ENCODE data around the gene CHRNA5.
"Not testable (repeated sequence)": the region's sequence is repeated elsewhere in the genome, so short reads cannot be mapped to it uniquely, and the experiment has no call there.

CHRNA5 gene

DNA sequence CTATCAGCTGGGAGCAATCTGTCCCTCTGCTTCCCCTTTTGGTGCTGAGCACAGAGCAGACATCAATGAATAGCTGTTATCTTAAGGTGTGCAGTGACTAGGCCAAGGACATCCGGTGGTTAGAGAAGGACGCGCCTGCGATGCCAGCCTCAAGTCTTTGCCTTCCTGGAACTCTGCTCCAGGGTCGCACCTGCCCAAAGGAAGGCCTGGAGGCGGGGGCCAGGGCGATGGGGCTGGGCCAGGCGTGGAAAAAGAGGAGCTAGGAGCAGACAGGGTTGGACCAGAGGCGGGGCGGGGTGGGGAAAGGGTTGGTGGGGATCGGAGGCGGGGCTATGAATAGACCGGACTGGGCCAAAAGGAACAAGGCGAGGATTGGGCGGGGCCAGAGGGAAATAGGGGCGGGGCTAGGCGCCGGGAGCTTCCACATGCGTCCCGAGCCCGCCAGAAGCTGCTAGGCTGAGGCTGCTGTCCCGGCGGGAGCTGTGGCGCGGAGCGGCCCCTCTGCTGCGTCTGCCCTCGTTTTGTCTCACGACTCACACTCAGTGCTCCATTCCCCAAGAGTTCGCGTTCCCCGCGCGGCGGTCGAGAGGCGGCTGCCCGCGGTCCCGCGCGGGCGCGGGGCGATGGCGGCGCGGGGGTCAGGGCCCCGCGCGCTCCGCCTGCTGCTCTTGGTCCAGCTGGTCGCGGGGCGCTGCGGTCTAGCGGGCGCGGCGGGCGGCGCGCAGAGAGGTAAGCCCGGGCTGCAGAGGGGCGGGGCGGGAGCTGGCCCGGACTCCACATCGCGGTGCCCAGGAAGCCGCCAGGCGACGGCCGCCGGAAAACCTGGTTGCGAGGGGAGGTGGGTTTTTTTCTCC is at the start of gene CHRNA5:
Gene CHRNA5 (plus strand): TSS at position 424 of the 854 bp plus-strand sequence. CDS start 200 bp downstream, at position 624.
- DNase-seq: peak; percentile 80

DNA sequence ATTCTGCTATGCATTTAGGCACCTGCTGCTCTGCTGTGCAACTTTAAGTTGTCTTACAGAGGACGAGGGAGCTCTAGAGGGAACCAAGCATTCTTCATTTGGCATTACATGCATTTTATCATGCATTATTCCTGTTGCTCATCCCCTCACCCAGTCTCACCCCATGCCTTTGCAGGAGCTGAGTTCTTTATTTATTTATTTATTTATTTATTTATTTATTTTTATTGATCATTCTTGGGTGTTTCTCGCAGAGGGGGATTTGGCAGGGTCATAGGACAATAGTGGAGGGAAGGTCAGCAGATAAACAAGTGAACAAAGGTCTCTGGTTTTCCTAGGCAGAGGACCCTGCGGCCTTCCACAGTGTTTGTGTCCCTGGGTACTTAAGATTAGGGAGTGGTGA is 45.3 kb upstream of the CHRNA5 start:
- DNase-seq: not testable (repeated sequence)

DNA sequence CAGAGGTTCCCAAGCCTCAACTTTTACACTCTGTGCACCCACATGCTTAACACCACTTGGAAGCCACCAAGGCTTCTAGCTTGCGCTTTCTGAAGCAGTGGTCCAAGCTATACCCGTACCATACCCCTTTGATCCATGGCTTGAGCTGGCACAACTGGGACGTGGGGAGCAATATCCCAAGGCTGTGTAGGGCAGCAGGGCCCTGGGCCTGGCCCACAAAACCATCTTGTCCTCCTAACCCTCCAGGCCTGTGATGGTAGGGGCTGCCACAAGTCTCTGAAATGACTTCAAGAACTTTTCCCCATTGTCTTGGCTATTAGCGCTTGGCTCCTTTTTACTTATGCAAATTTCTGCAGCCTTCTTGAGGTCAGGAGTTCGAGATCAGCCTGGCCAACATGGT is 41.1 kb upstream of the CHRNA5 start:
- DNase-seq: no peak

DNA sequence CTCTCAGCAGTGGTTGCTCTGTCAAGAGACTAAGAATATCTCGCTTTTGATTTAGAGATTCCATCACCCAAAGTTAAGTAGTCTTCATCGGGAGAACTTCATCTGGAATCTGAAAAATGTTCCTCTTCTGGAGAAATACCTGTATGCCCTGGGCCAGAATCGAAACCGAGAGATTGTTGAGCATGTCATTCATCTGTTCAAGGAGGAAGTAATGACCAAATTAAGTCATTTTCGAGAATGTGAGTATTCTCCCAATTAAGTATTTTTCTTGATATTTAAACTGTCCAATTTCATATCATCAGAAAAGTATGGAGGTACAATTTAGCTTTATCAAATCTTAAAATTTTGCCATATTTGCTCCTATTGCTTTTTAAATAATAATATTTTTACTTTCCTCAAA is 38.0 kb upstream of the CHRNA5 start:
- no peak for DNase-seq

DNA sequence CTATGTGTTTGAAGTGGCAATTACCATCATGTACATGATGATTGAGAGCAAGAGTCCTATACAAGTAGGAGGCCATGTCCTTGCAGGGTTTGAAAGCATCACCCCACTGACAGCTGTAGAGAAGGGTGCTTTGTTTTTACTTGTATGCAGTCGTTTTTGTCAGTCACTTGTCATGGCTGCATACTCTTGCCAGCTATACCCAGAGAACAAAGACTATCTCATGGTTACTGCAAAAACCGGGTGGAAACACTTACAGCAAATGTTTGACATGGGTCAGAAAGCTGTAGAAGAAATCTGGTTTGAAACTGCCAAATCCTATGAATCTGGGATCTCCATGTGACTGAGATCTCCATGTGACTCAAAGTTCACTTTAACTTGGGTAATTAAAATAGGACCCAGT is 32.0 kb upstream of the CHRNA5 start:
- no peak for DNase-seq

DNA sequence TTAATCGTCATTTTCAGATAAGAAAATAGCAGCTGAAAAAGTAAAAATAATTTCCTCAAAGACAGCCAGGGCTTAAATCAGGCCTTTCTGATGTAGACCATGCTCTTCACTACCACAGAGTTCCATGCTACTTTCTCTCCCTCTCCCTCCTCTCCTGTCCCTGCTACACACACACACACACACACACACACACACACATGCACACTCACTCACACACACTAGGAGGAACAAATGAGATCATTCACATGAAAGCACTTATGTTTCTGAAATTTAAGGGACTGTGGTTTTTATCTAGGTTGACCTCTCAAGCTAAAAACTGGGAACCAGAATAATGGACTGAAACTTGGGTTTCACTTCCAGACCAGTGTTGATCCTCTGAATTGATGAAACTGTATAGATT is 29.2 kb upstream of the CHRNA5 start:
- no peak for DNase-seq

DNA sequence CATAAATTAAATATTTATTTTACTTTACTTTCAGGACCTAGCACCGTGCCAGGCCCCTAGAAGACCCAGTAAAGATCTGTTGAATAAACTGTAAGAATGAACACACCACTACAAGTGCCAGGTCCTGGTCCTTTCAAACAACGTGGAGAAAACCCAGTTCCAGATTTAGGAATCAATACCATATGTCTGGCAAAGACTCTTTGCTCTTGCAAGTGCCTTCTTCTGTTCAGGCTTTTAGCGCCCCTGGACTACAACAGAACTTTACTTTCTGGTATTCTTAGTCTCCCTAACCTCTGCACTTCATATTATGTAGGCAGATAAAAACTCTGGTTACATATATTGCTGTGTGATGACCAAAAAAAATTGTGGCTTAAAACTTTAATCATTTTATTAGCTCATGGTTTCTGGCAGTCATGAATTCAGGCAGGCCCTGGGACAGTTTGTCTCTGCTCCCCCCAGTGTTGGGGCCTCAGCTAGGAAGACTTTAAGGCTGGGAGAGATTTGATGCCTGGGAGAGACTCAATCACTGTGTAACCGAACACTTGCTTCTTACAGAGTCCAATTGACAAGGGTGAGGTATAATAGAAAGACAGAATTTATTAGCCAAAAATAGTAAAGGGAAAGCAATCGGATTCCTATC is 27.9 kb upstream of the CHRNA5 start:
- no peak for DNase-seq

DNA sequence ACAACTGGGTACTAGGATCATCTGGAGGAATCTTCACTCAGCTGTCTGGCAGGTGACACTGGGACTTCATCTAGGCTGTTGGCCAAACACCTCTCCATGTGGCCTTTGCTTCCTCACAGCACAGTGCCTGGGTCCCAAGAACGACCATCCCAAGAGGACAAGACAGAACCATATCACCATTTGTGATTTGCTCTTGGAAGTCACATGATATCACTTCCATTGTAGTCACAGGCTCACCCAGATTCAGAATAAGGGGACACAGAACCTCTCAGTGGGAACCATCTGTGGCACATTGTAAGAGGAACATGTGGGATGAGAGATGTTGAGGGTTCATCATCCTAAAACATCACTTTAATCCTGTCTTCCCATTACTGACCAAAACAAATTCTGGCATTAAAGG is 27.0 kb upstream of the CHRNA5 start:
- no peak for DNase-seq

DNA sequence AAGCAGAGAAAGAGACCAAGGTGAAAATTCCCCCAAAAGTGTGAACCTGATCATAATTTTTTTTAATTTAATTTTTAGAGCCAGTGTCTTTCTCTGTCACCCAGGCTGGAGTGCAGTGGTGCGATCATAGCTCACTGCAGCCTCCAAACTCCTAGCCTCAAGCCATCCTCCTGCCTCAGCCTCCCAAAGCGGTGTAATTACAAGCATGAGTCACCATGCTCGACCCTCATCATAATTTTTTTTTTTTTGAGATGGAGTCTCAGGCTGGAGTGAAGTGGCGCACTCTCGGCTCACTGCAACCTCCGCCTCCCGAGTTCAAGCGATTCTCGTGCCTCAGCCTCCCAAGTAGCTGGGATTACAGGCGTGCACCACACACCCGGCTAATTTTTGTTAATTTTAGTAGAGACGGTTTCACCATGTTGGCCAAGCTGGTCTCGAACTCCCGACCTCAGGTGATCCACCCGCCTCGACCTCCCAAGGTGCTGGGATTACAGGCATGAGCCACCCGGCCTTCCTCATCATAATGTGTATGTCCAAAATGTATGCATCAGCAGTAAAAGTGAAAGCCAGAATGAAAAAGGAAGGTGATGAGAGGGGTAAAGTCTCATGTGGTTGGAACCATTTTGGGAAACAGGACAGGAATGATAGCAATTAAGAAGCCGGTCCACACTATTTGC is 25.7 kb upstream of the CHRNA5 start:
- DNase-seq: not testable (repeated sequence)

DNA sequence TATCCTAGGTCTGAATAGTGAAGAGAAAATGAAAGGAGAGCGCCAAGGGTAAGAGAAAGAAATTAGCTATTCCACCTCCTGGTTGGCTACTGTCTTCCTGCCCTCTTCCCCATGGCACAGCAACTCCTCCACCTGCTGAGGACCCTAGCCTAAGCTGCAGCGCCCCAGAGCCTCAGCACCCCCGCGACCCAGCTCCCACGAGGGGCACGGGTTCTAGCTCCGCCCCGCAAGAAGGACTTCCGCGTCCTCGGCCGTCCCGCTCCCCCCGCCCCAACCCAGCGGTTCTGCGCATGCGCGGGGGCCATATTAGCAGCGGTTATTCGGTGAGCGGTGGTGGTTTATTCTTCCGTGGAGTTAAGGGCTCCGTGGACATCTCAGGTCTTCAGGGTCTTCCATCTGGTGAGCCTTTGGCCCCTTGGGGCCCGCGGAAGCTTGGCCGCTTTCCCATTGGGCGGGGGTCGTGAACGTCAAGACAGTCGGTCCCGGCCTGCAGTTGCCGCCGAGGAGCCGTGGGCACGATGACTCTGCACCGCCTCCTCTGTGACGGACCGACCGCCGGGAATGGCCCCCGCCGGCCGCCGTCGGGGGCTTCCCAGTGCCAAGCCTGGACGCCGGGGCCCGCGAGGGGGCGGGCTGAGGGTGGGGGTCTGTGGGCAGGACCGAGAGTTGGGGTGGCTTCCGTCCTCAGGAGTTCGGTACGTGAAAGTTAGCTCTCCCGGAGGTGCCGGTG is 25.0 kb upstream of the CHRNA5 start, which contains the start of gene PSMA4:
Gene PSMA4 (plus strand): TSS at position 304 of the 730 bp plus-strand sequence. CDS start 1,484 bp downstream, outside the sequence.
- DNase-seq: peak; percentile 65

DNA sequence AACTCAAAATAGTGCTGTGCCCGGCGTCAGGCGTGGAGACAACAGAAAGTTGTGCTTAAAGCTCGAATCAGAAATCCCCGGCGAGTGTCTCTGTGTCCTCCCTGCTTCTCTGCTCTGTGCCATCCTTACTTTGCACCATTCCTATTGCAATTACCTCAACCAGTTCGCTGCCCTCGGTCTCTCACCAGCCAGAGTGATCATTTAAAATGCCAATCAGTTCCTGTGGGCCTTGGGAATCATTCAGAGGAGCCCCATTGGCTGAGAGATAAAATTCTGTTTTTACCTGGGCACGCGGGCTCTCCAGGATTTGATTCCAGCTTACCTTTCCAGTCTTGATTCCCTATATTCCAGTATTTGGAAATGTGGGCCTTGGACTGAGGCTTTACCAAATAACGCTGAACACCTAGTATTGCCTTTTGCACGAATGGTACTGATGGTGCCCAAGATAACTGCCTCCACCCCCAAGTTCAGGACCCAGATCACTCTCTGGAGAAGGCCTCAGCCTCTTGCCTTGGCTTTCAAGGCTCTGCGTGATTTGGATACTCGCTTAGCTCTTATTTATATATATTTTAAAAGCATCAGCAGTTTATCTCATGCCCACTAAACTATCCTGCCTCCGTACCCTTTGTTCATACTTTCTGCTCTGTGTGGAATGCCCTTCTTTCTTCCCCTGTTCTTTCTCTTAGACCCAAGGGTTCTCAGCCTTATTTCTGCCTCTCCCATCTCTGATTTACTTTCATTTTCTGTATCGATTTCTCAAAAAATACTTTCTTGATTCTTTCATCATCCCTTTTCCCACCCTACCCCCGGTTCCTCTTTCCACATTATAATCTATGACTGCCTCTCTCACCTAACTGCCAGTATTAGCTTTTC is 24.2 kb upstream of the CHRNA5 start:
- no peak for DNase-seq

DNA sequence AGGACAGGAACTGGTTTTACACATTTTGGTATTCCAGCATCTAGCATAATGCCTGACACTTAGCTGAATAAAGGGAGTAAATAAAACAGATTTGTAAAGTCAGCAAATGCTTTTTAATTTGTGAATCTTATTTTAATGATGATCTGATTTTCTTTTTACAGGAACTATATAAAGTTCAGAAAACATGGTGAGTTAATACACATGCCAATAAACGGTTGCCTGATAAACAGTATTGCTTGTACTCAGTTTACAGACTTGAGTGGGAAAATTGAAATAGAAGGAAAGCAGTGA is 23.6 kb upstream of the CHRNA5 start:
- DNase-seq: no peak

DNA sequence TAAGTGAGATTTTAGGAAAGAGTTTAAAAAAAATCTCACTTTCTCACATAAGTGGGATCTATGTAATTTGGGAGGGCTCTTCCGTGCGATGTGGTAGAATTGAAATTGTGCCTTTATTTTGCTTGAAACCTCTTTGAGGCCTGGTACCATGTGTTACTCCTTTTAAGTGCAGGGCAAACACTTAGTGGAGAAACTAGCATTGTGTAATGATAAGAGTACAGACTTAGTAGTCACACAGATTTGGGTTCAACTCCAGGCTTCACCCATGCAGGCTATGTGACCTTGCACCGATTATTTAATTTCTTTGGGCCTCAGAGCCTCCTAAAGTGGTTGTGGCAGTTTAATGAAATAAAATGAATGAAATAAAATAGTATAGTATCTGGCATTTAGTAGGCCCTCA is 22.7 kb upstream of the CHRNA5 start:
- DNase-seq: no peak

DNA sequence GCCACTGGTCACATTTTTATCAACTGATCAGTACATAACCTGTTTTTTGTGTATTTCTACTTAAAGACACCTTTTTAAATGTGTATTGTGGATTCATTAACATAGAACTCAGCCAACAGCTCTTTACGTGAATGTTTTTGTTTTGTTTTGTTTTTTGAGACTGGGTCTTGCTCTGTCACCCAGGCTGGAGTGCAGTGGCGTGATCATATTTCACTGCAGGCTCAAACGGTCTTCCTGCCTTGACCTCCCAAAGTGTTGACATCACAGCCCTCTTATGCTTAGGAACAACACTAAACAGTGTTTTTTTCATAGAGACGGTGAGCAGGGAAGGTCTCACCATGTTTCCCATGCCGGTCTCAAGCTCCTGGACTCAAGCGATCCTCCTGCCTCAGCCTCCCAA is 15.1 kb upstream of the CHRNA5 start:
- DNase-seq: no peak

DNA sequence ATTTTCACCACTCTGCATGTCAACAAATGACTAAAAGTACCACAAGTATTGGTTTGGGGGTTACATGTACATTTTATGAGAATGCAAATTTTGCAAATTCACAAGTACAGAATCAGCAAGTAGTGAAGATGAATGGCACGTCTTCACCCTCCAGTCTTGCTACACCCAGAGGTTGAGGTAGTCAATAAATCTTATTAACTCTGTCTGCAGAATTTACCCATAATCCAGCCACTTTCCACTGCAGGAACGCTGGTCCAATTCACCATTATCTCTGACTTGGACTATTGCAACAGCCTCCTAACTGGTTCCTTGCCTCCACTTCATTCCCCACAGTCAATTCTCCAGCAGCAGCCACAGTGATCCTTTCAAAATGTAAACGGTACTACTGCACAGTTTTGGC is 14.5 kb upstream of the CHRNA5 start:
- DNase-seq: no peak

DNA sequence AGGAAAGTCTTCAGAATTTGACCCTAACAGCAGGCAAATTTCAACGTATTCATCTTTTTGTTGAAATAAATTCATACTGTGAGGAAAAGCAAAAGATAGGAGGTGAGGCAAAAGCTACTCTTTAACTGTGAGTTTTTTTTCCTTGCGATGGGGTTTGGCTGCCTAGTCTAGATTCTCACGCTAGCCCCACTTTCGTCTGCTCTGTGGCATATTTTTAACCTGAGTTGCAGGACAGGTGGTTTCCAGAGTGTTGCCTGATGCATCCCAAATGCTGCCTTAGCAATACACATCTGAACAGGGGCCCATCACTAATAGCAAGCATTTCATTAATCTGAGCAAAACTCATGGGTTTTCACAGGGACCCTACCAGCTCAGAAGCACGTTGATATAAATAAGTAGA is 13.4 kb upstream of the CHRNA5 start:
- no peak for DNase-seq

DNA sequence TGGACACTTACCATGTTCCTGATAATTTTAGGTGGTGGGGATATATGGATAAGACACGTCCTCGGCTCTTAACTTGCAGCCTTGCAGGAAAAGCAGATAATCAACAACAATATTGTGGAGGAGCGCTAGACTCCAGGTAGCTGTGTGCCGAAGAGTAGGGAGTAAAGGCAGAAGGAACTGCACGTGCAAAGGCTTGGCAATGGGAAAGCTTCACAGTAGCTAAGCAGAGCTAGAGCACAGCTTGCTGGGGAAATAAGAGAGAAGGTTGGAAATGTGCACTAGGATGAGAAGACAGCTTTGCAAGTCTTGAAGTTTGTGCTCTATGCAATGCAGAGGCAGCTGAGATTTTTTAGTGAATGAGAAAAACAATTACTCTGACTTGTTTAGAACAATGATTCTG is 12.7 kb upstream of the CHRNA5 start:
- no peak for DNase-seq

DNA sequence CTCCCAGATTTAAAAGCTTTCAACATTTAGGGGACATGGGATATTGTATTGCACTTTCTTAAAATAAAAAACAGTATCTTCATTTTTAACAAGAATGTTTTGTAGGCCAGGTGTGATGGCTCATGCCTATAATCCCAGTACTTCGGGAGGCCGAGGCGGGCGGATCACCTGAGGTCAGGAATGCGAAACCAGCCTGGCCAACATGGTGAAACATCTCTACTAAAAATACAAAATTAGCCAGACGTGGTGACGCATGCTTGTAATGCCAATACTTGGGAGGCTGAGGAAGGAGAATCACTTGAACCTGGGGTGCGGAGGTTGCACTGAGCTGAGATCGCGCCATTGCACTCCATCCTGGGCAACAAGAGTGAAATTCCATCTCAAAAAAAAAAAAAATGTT is 5.1 kb upstream of the CHRNA5 start:
- not testable (repeated sequence) for DNase-seq

DNA sequence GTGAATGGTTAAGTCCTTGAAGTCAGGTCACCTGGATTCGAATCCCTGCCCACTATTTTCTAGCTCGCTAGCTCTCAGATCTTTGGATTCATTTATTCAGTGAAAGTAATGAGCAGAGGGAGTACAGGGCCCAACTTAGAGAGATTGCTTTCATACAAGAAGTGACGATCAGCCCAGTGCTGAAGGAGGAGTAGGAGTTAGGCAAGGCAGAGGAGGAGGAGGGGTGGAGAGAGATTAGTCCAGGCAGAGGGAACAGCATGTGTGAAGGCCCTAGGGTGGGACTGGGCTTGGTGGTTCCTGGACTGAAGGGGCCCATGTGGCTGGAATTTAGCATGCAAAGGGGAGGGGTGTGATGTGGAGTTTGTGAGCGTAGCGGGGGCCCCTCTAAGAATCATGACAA is 3.8 kb upstream of the CHRNA5 start:
- no peak for DNase-seq

DNA sequence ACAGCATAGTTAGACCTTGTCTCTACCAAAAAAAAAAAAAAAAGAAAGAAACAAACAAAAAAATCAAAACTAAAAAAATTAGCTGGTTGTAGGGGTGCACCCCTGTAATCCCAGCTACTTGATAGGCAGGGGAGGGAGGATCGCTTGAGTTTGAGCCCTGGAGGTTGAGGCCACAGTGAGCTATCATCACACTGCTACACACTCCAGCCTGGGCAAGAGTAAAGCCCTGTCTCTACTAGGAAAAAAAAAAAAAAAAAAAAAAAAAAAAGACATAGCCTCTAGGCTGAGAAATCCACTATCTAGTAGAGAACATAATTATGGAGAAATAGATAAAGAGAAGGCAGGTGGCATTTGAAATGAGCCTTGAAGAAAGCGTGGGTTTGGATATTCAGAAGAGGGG is 2.2 kb upstream of the CHRNA5 start:
- no peak for DNase-seq

DNA sequence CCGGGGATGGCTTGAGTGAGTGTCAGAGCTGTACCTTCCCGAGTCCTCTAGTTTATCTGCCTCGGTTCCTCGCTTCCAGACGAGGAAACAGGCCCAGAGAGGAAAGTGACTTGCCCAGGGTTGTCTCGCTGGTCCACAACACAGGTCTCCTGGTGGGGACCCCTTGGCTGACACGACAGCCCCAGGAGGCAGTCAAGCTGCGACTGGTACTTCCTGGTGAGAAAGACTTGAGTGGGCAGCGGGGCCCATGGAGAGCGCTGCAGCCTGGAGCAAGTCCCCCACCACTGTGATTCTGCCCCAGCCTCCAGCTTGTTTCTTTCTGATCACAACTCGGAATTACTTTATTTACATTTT is 600 bp upstream of the CHRNA5 start:
- no peak for DNase-seq

Measured in NCI-H1694 treated with DMSO at 0.1 percent for 48 hours (cell line).